ENCODE data around the gene NPRL2.
A peak's percentile ranks its signal among the peaks of the same experiment; 100 is the strongest.

- TF ChIP-seq CTCF (IDR thresholded peaks at IDR 0.05; ENCODE audit: low read length) (peak; percentile 6; the same call in 1 of the 2 replicates), EZH2 (IDR thresholded peaks at IDR 0.05; ENCODE audit: borderline replicate concordance, low read length) (no peak)
These were observed 30.5 kb downstream of the NPRL2 start for GRCh38 chr3:50319894-50320625.

All from OCI-LY1 (cell line).